DMS 273 treated with DMSO at 0.1 percent for 48 hours (cell line): ENCODE results near the gene TMEM45A.

ENCODE experiments used
- DNase-seq: peaks from one replicate; lab custom pipeline; 2025; lab: John Stamatoyannopoulos, UW

TMEM45A gene

GRCh38 chr3:100613721-100614390 lies 121.4 kb downstream of the TMEM45A start:
- DNase-seq, result no peak

DNA sequence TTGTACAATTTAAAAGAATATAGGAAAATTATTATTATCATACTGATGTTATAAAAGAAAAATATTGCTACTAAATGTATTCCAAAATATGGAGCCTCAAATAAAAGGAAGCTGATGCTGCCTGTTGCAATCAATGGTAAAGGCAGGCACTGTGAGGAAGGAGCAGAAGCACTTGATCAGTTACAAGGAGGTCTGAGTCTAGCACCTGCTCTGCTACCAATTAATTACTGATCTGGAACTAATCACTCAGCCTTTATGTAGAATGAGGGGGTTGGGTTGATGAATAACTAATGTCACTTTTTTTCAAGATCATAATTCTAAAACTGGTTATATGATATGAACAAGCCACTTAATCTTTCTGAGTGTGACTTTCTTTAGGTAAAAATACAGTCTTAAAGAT lies 122.5 kb downstream of the TMEM45A start:
- no peak for DNase-seq

DNA sequence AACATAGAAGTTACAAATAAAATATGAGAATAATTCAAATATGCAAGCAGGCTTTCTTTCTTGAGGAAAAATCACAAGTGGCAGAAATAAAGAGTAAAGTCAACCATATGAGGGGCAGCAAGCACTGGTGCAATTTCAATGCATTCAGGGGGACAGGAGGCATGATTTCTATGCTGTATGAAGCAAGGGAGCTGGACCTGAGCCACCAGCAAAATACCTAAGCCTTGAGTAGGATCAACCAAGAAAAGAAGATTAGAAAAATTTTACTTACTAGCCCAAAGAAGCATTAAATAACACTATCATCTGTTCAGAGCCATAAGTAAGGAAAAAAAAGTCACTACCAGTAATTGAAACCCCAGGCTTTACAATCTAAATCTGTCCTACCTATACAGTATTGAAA lies 123.3 kb downstream of the TMEM45A start:
- no peak for DNase-seq

DNA sequence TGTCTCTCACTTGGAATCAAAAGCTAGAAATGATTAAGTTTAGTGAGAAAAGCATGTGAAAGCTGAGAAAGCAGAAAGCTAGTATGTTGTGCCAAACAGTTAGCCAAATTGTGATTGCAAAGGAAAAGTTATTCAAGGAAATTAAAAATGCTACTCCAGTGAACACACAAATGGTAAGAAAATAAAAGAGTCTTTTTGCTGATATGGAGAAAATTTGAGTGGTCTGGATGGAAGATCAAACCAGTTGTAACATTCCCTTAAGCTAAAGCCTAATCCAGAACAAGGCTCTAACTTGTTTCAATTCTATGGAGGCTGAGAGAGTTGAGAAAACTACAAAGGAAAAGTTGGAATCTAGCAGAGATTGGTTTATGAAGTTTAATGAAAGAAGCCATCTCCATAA lies 128.8 kb downstream of the TMEM45A start:
- no peak for DNase-seq
